Testis (tissue), 3 donors: ENCODE measurements around the gene PHF2. TPM values are rescaled to one million over a fixed set of nuclear protein-coding genes. Genes with fewer than 3 reads are reported as not detected.

Experiments
- DNase-seq: peaks from one replicate; pipeline ENCODE4 v3.0.0-alpha.2; 2019
- H3K27ac ChIP-seq, 2 donors: fragments of 200-600 bp; sonication (generic); one replicate each; pipeline ENCODE4 v1.5.1; 2019
- H3K27me3 ChIP-seq: fragments of 200-600 bp; sonication (generic); one replicate; pipeline ENCODE4 v1.5.1; 2019
- H3K36me3 ChIP-seq: fragments of 200-600 bp; sonication (generic); one replicate; pipeline ENCODE4 v1.5.1; 2017; ENCODE audit warnings: low read depth; ENCODE audit errors: missing control alignments
- H3K4me1 ChIP-seq: fragments of 200-600 bp; sonication (generic); one replicate; pipeline ENCODE4 v1.5.1; 2019
- H3K4me3 ChIP-seq, 2 donors: fragments of 200-600 bp; sonication (generic); one replicate each; pipeline ENCODE4 v1.5.1; 2017 to 2019
- H3K9me3 ChIP-seq: fragments of 200-600 bp; sonication (generic); one replicate; pipeline ENCODE4 v1.5.1; 2017
- CTCF ChIP-seq, 3 experiments: fragments of 450-650 bp in 2 of 3; fragments of 200-600 bp in 1 of 3; sonication (generic) in 1 of 3; IDR thresholded peaks; one replicate each; pipeline ENCODE4 v1.5.1; 2016 to 2019; ENCODE audit warnings: antibody characterized with exemption in 3 of 3, mild to moderate bottlenecking in 2 of 3, moderate library complexity in 1 of 3
- POLR2A ChIP-seq: fragments of 450-650 bp; IDR thresholded peaks from one replicate; pipeline ENCODE4 v1.6.1; 2017; ENCODE audit warnings: antibody characterized with exemption, mild to moderate bottlenecking, moderate library complexity
- WGBS, 2 donors: methylation state at CpG; one replicate each; pipeline ENCODE4 v1.1.5; 2018; 5-methylcytosine and 5-hydroxymethylcytosine counted together
- intact Hi-C: fragments of 100-400 bp; cut with DNase I; formaldehyde crosslinking; loops from one replicate; pipeline ENCODE4 v1.15.1; 2023; ENCODE audit warnings: low total_unique reads
- polyA plus RNA-seq: library from polyadenylated mRNA; stranded (reverse); fragments of 350-450 nt; fragmentation: Illumina TruSeq; extraction: RNeasy Lipid Tissue Mini Kit (QIAGEN cat#74804); gene quantifications from one replicate; pipeline ENCODE4 v1.2.3, GENCODE V29; 2014; ENCODE audit warnings: low read depth, low replicate concordance; ENCODE audit not compliant: insufficient read depth
- total RNA-seq, 2 donors: library from RNA; depleted of rRNA; stranded (reverse); fragments of >200 nt; gene quantifications; one replicate each; pipeline ENCODE4 v1.2.3, GENCODE V29; 2016

PHF2 gene
- total and polyA plus RNA-seq, 3 donors from 2014 or later = 19.6 to 22.1 (median 20.6) TPM

- no peak overlapping the region for H3K4me3 ChIP-seq
- no peaks in the 10 kb centered on the region for H3K27me3 ChIP-seq
- DNase-seq = no peak
- H3K4me1 ChIP-seq = peaks cover 7% of the 10 kb centered on the region
- H3K36me3 ChIP-seq = no peaks in the 10 kb centered on the region
- H3K27ac ChIP-seq = no peak overlapping the region
- TF ChIP-seq POLR2A = no peak
- peak in 1 of 3 experiments; percentile 3 for TF ChIP-seq CTCF (IDR thresholded peaks at IDR 0.05)
- WGBS, 2 donors = 86 to 100% methylated on average over 1 to 11 of the region's 11 CpGs
- H3K9me3 ChIP-seq = no peaks in the 10 kb centered on the region
- intact Hi-C loops = no loop called here
Observed at GRCh38 chr9:93587651-93588347, 11.4 kb downstream of the PHF2 start.

- Histone ChIP-seq H3K27me3 (no peaks in the 10 kb centered on the region), H3K27ac (no peak overlapping the region), H3K9me3 (no peaks in the 10 kb centered on the region), H3K36me3 (no peaks in the 10 kb centered on the region), H3K4me3 (no peak overlapping the region), H3K4me1 (peaks cover 7% of the 10 kb centered on the region)
- no peak for TF ChIP-seq CTCF (IDR thresholded peaks at IDR 0.05)
- TF ChIP-seq POLR2A = no peak
- DNase-seq = no peak
- 73 to 79% methylated on average over 12 of the region's 12 CpGs for WGBS, 2 donors
- intact Hi-C loops = no loop called here
Observed at GRCh38 chr9:93588641-93589609, 12.5 kb downstream of the PHF2 start.

- intact Hi-C loops = no loop called here
- no peak for DNase-seq
- no peaks in the 10 kb centered on the region for H3K36me3 ChIP-seq
- H3K4me3 ChIP-seq = no peak overlapping the region
- H3K27me3 ChIP-seq = no peaks in the 10 kb centered on the region
- WGBS, 2 donors = 45 to 66% methylated on average over 8 of the region's 8 CpGs
- no peak overlapping the region for H3K27ac ChIP-seq
- H3K9me3 ChIP-seq = no peaks in the 10 kb centered on the region
- TF ChIP-seq POLR2A = no peak
- no peak for TF ChIP-seq CTCF (IDR thresholded peaks at IDR 0.05)
- H3K4me1 ChIP-seq = peaks cover 7% of the 10 kb centered on the region
Observed at GRCh38 chr9:93589688-93590087, 13.3 kb downstream of the PHF2 start.

- Histone ChIP-seq H3K36me3 (no peaks in the 10 kb centered on the region), H3K9me3 (no peaks in the 10 kb centered on the region), H3K27me3 (no peaks in the 10 kb centered on the region), H3K4me3 (no peak overlapping the region), H3K4me1 (peaks cover 7% of the 10 kb centered on the region), H3K27ac (no peak overlapping the region)
- intact Hi-C loops = no loop called here
- no peak for DNase-seq
- WGBS, 2 donors = 77 to 93% methylated on average over 8 of the region's 8 CpGs
- TF ChIP-seq POLR2A (no peak), CTCF (IDR thresholded peaks at IDR 0.05) (no peak)
Observed at GRCh38 chr9:93590609-93591234, 14.3 kb downstream of the PHF2 start.
